K562 (cell line): ENCODE results near the gene ADAMTS14. TPM values are rescaled to one million over a fixed set of nuclear protein-coding genes. Genes with fewer than 3 reads are reported as not detected.

Experiments
- ATAC-seq: fragments of 200-7000 bp; cut with Tn5 transposase; 3 replicates; pipeline ENCODE4 v1.9.1; 2020; ENCODE audit warnings: moderate library complexity
- BruUV-seq: library from RNA; stranded (reverse); fragments of 400-500 nt; replicated peaks from 2 replicates; lab custom pipeline; 2021; lab: Mats Ljungman, UMichigan
- CTCF ChIA-PET: fragments of 300-600 bp; formaldehyde crosslinking; extraction: SDS; loops from one replicate; lab custom pipeline; 2021; ENCODE audit warnings: low intra/inter-chr PET ratio; lab: Yijun Ruan, JAX
- POLR2A ChIA-PET: fragments of 300-600, 350-650 bp; sonication (Branson Sonifier 250); formaldehyde crosslinking; extraction: SDS; loops from one replicate; lab custom pipeline; 2021; ENCODE audit warnings: antibody characterized with exemption, inconsistent platforms; lab: Yijun Ruan, JAX
- DNase-seq, 4 experiments: peaks; one replicate each; pipeline versions ENCODE4 v3.0.0 to v3.0.0-alpha.2; 2011 to 2018; ENCODE audit warnings: low spot score in 3 of 4, mixed read lengths in 3 of 4; ENCODE audit errors: extremely low read depth in 1 of 4
- FAIRE-seq: peaks from 2 replicates; lab custom pipeline; 2011; peaks lifted over from hg19 to GRCh38; lab: Jason Lieb, UNC
- H2AFZ ChIP-seq: 2 replicates; pipeline ENCODE4 v1.6.0; 2011; ENCODE audit warnings: low read depth, low read length, control low read depth, inconsistent platforms
- H3K27ac ChIP-seq: fragments of 200-600 bp; 3 replicates; pipeline ENCODE4 v1.8.0; 2011; ENCODE audit warnings: low read depth, mild to moderate bottlenecking, control low read depth, inconsistent platforms, low read length, moderate library complexity, mixed read lengths; ENCODE audit errors: extremely low read depth
- H3K27me3 ChIP-seq, 2 experiments: fragments of 300-600 bp in 1 of 2; 2 replicates in 1 of 2; 3 replicates in 1 of 2; pipeline versions ENCODE4 v1.6.0 to v1.8.0; 2011; ENCODE audit warnings: inconsistent platforms in 2 of 2, low read length in 2 of 2, mild to moderate bottlenecking in 1 of 2, mixed read lengths in 1 of 2, moderate library complexity in 1 of 2; ENCODE audit not compliant: control insufficient read depth in 2 of 2, insufficient read depth in 2 of 2
- H3K36me3 ChIP-seq: fragments of 300-600 bp; 3 replicates; pipeline ENCODE4 v1.8.0; 2011; ENCODE audit warnings: mild to moderate bottlenecking, low read length, inconsistent platforms; ENCODE audit not compliant: control insufficient read depth, insufficient read depth
- H3K4me1 ChIP-seq, 2 experiments: fragments of 200-600 bp in 1 of 2; replicated peaks in 1 of 2; 2 replicates in 1 of 2; 3 replicates in 1 of 2; pipeline versions ENCODE4 v1.5.1 to v1.8.0; 2011; ENCODE audit warnings: inconsistent platforms in 2 of 2, low read length in 2 of 2, mild to moderate bottlenecking in 1 of 2, mixed read lengths in 1 of 2, moderate library complexity in 1 of 2; ENCODE audit not compliant: control insufficient read depth in 2 of 2, insufficient read depth in 2 of 2
- H3K4me2 ChIP-seq: 2 replicates; pipeline ENCODE4 v1.6.1; 2011; ENCODE audit warnings: low read length, control low read depth, inconsistent platforms, mixed read lengths; ENCODE audit not compliant: insufficient read depth
- H3K4me3 ChIP-seq: fragments of 200-600 bp; sonication (generic), shearing (Covaris generic); 2 replicates; pipeline ENCODE4 v1.5.1; 2016; ENCODE audit warnings: control low read depth, inconsistent platforms
- H3K79me2 ChIP-seq: fragments of 200-600 bp; 3 replicates; pipeline ENCODE4 v1.8.0; 2011; ENCODE audit warnings: low read length, inconsistent platforms; ENCODE audit not compliant: control insufficient read depth, insufficient read depth
- H3K9ac ChIP-seq, 2 experiments: 2 replicates each; pipeline versions ENCODE4 v1.6.0 to v1.6.1; 2011; ENCODE audit warnings: low read depth in 2 of 2, low read length in 2 of 2, control low read depth in 1 of 2, inconsistent platforms in 1 of 2, mild to moderate bottlenecking in 1 of 2, mixed read lengths in 1 of 2; ENCODE audit not compliant: insufficient read depth in 1 of 2
- H3K9me1 ChIP-seq: one replicate; pipeline ENCODE4 v1.6.0; 2011; ENCODE audit warnings: inconsistent platforms, mild to moderate bottlenecking, low read length, moderate library complexity; ENCODE audit not compliant: control insufficient read depth, insufficient read depth
- H3K9me3 ChIP-seq: replicated peaks from 2 replicates; pipeline ENCODE4 v1.5.1; 2011; ENCODE audit warnings: low read depth, low read length, inconsistent platforms; ENCODE audit not compliant: control insufficient read depth, insufficient read depth
- H4K20me1 ChIP-seq: replicated peaks from 2 replicates; pipeline ENCODE4 v1.6.1; 2011; ENCODE audit warnings: low read length, inconsistent platforms, mixed read lengths; ENCODE audit not compliant: control insufficient read depth, insufficient read depth
- C11orf30 ChIP-seq: fragments of 450-650 bp; IDR thresholded peaks from 2 replicates; pipeline ENCODE4 v1.6.1; 2016; ENCODE audit warnings: low read depth, mild to moderate bottlenecking
- HCFC1 ChIP-seq: IDR thresholded peaks from 2 replicates; pipeline ENCODE4 v1.6.1; 2012; ENCODE audit warnings: low read depth, low read length, improper control_type of control experiment
- ILK ChIP-seq: fragments of 450-650 bp; IDR thresholded peaks from 2 replicates; pipeline ENCODE4 v1.6.1; 2016; ENCODE audit warnings: missing genetic modification characterization, low read depth, mild to moderate bottlenecking, missing compliant biosample characterization, moderate library complexity, borderline replicate concordance
- MCM3 ChIP-seq: fragments of 450-650 bp; IDR thresholded peaks from 2 replicates; pipeline ENCODE4 v1.6.1; 2016
- MXI1 ChIP-seq: IDR thresholded peaks from 2 replicates; pipeline ENCODE4 v1.6.1; 2011; ENCODE audit warnings: low read depth, mild to moderate bottlenecking, improper control_type of control experiment, low read length
- NFXL1 ChIP-seq: fragments of 450-650 bp; formaldehyde crosslinking; IDR thresholded peaks from 2 replicates; pipeline ENCODE4 v1.4.0; 2021; ENCODE audit warnings: mild to moderate bottlenecking
- NFYB ChIP-seq: IDR thresholded peaks from 2 replicates; pipeline ENCODE4 v1.6.1; 2011; ENCODE audit warnings: mild to moderate bottlenecking, moderate library complexity; ENCODE audit not compliant: insufficient read length; ENCODE audit errors: extremely low read depth
- NRF1 ChIP-seq, 2 experiments: fragments of 450-650 bp; IDR thresholded peaks in 1 of 2; conservative IDR thresholded peaks in 1 of 2; 2 replicates each; pipeline ENCODE4 v1.6.1; 2014; ENCODE audit warnings: mild to moderate bottlenecking in 2 of 2
- RAD21 ChIP-seq, 2 experiments: fragments of 250-450 bp in 1 of 2; fragments of 450-650 bp in 1 of 2; sonication (Bioruptor Pico) in 1 of 2; formaldehyde crosslinking in 1 of 2; IDR thresholded peaks in 1 of 2; conservative IDR thresholded peaks in 1 of 2; 2 replicates each; pipeline versions ENCODE4 v1.4.0 to v1.8.0; 2020 to 2022; ENCODE audit warnings: mild to moderate bottlenecking in 2 of 2, moderate library complexity in 1 of 2
- RNF2 ChIP-seq: sonication (generic); IDR thresholded peaks from 2 replicates; pipeline ENCODE4 v1.6.1; 2016
- SMAD1 ChIP-seq: fragments of 150-350 bp; IDR thresholded peaks from 2 replicates; pipeline ENCODE4 v1.6.1; 2014; ENCODE audit warnings: low read length, low read depth; ENCODE audit not compliant: partially characterized antibody
- SMARCC2 ChIP-seq: fragments of 450-650 bp; IDR thresholded peaks from 2 replicates; pipeline ENCODE4 v1.6.1; 2017; ENCODE audit warnings: antibody characterized with exemption, moderate library complexity, mild to moderate bottlenecking, low read depth
- ZKSCAN8 ChIP-seq: fragments of 200-800 bp; sonication (Bioruptor generic); IDR thresholded peaks from 2 replicates; pipeline ENCODE4 v1.6.1; 2016; ENCODE audit warnings: missing genetic modification characterization, missing compliant biosample characterization
- ZNF589 ChIP-seq: fragments of 200-800 bp; sonication (Bioruptor generic); IDR thresholded peaks from 2 replicates; pipeline ENCODE4 v1.6.1; 2016; ENCODE audit warnings: low read depth, missing genetic modification characterization, missing compliant biosample characterization
- ZNF766 ChIP-seq: fragments of 200-800 bp; sonication (Bioruptor generic); conservative IDR thresholded peaks from 2 replicates; pipeline ENCODE4 v1.6.1; 2016; ENCODE audit warnings: missing genetic modification characterization, missing compliant biosample characterization
- WGBS: fragments of 100-300 bp; shearing (Covaris generic); methylation state at CpG from one replicate; pipeline ENCODE4 v1.1.6; 2016; ENCODE audit warnings: low coverage, mixed read lengths; ENCODE audit not compliant: insufficient coverage; ENCODE audit errors: missing lambda C conversion rate; 5-methylcytosine and 5-hydroxymethylcytosine counted together
- in situ Hi-C: fragments of 300-500 bp; cut with MboI; formaldehyde crosslinking; loops from 4 replicates; pipeline ENCODE4 v1.15.0; 2018; ENCODE audit warnings: inconsistent platforms, mixed read lengths
- intact Hi-C: fragments of 100-400 bp; cut with micrococcal nuclease; formaldehyde crosslinking; loops from 2 replicates; pipeline ENCODE4 v1.14.2; 2022
- polyA plus RNA-seq, 8 experiments: library from polyadenylated mRNA; depleted of rRNA in 4 of 8; stranded (reverse) in 5 of 8; unstranded in 3 of 8; fragments of >200 nt; fragmentation: Nextera tagmentation in 2 of 8; fragmentation: Illumina TruSeq in 1 of 8; extraction: Ambion mirVana in 2 of 8; extraction: Trizol in 1 of 8; gene quantifications; 2 replicates each; pipeline versions ENCODE4 v1.2.1 to v1.2.3, GENCODE V29; 2011 to 2014; ENCODE audit warnings: inconsistent platforms in 1 of 8, missing spikeins in 1 of 8
- total RNA-seq, 7 experiments: library from RNA; depleted of rRNA in 6 of 7; stranded (reverse); fragments of >200 nt in 6 of 7; fragmentation: Illumina TruSeq in 2 of 7; extraction: Trizol in 2 of 7; gene quantifications; 2 replicates each; pipeline versions ENCODE4 v1.2.1 to v1.2.3, GENCODE V29; 2011 to 2021; ENCODE audit warnings: low replicate concordance in 1 of 7
- TF ChIP-seq, protein P1 (sequence below), 2 experiments: fragments of 250-450 bp in 1 of 2; fragments of 450-650 bp in 1 of 2; sonication (Bioruptor Pico) in 1 of 2; IDR thresholded peaks; 2 replicates each; pipeline versions ENCODE4 v1.6.1 to v1.8.0; 2016 to 2021; ENCODE audit warnings: mild to moderate bottlenecking in 2 of 2, moderate library complexity in 2 of 2, missing compliant biosample characterization in 1 of 2, missing genetic modification characterization in 1 of 2
- TF ChIP-seq, protein P2 (sequence below): fragments of 450-650 bp; conservative IDR thresholded peaks from 2 replicates; pipeline ENCODE4 v1.6.1; 2016; ENCODE audit warnings: missing genetic modification characterization, low read depth, mild to moderate bottlenecking, control low read depth, missing compliant biosample characterization

The ADAMTS14 gene
- total and polyA plus RNA-seq, 9 of the 15 experiments (the other 6 are each of a cell fraction or from before 2014, with no cell fraction given): 0.04 to 37.4 (median 15.9) TPM

DNA sequence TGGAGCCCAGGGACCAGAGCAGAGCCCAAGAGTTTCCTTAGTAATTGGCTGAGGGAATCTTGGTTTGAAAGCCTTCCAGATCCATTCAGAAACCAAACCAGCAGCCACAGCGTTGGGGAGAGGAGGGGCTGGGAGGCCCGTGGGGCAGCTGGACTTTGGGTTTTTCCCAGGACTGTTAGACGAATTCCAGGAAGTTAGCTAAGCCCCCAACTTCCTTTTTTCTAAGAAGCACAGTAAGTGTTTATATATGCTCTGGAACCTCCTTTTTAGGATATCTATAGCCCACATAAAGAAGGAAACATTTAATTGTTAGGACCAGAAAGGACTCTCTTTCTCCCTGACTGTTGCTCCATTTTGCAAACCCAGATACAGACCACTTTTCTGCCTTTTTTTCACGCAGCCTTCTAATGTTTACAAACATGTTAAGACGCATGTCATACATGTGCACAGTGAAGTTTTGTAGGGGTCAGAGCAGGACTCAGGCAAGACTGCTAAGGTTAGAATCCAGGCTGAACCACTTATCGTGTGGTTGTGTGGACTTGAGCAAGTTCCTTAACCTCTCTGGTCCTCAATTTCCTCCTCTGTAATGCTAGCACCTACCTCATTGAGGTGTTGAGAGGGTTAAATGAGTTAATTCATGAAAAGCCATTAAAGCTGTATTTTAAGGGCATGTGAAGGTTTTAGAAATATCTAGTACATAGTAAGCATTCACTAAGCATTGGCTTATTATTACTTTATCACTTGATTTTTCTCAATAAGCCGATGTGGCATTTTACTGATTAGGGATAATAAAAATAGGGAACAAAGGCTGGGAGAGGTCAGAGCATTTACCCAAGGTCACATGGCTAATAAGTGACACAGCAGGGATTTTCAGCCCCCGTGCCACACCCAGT, 70.5 kb downstream of the ADAMTS14 start:
- peak; percentile 59 for ATAC-seq
- TF ChIP-seq, protein P1, sequence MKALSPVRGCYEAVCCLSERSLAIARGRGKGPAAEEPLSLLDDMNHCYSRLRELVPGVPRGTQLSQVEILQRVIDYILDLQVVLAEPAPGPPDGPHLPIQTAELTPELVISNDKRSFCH (CRISPR knock-in tag; IDR thresholded peaks at IDR 0.05): no peak
- TF ChIP-seq, protein P1 (tag; IDR thresholded peaks at IDR 0.05): peak; percentile 64
- peak; percentile 68; the same call in 1 of the 2 replicates for TF ChIP-seq C11orf30
- TF ChIP-seq SMAD1: no peak
- no peak for TF ChIP-seq MCM3
- TF ChIP-seq MXI1: no peak
- peak; percentile 68; the same call in 1 of the 2 replicates for TF ChIP-seq ILK (tag)
- no peak for TF ChIP-seq HCFC1
- no peak for TF ChIP-seq NFXL1 (CRISPR knock-in tag)
- no peak for TF ChIP-seq SMARCC2
- 0 out of 4 replicates have a peak, but pooled peaks have one; percentile 7 to 24 for TF ChIP-seq NRF1 (conservative IDR thresholded peaks at IDR 0.05 in 1 of 2, IDR thresholded peaks at IDR 0.05 in 1 of 2)
- TF ChIP-seq RNF2: peak; percentile 83; the same call in 1 of the 2 replicates
- TF ChIP-seq ZKSCAN8: peak; percentile 64; the same call in 1 of the 2 replicates
- TF ChIP-seq ZNF766 (CRISPR knock-in tag): peak; percentile 79
- peak; percentile 89 for TF ChIP-seq ZNF589 (CRISPR knock-in tag)
- peak in 1 of 2 experiments; percentile 26; a peak in 1 of 4 replicates for TF ChIP-seq RAD21 (CRISPR knock-in tag; conservative IDR thresholded peaks at IDR 0.05 in 1 of 2, IDR thresholded peaks at IDR 0.05 in 1 of 2)
- TF ChIP-seq, protein P2, sequence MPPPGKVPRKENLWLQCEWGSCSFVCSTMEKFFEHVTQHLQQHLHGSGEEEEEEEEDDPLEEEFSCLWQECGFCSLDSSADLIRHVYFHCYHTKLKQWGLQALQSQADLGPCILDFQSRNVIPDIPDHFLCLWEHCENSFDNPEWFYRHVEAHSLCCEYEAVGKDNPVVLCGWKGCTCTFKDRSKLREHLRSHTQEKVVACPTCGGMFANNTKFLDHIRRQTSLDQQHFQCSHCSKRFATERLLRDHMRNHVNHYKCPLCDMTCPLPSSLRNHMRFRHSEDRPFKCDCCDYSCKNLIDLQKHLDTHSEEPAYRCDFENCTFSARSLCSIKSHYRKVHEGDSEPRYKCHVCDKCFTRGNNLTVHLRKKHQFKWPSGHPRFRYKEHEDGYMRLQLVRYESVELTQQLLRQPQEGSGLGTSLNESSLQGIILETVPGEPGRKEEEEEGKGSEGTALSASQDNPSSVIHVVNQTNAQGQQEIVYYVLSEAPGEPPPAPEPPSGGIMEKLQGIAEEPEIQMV (tag): peak; percentile 42
- no peak for TF ChIP-seq NFYB

More for the DNA sequence above, 70.5 kb downstream of the ADAMTS14 start:
- peak overlapping the region; percentile 36 for H2AFZ ChIP-seq
- peak; percentile 62 to 89 (median 76) for DNase-seq
- H3K9ac ChIP-seq: peak overlapping the region; percentile 60 to 87
- H3K27ac ChIP-seq: peak overlapping the region; percentile 75
- 12% methylated on average over 8 of the region's 8 CpGs for WGBS
- ChIA-PET POLR2A (interaction anchor here (0.9 to 1.5 kb wide), 4 partner anchors 10 to 16 kb away, joined by 3 to 5 read pairs (median 4); no protein-coding TSS in a partner anchor), CTCF (interaction anchor here (0.7 kb wide), 1 partner anchor 1570 kb away, joined by 3 read pairs; no protein-coding TSS in a partner anchor)
- no peaks in the 10 kb centered on the region for H3K27me3 ChIP-seq
- in situ Hi-C loops: no loop called here
- peaks cover 59 to 62% of the 10 kb centered on the region in 2 experiments for H3K4me1 ChIP-seq
- BruUV-seq: no TSS peak
- FAIRE-seq: peak; percentile 87
- no peaks in the 10 kb centered on the region for H3K9me3 ChIP-seq
- H3K4me2 ChIP-seq: peak overlapping the region; percentile 58
- intact Hi-C loops: loop anchor here (1.0 kb wide), 1 partner anchor 75 kb away; no protein-coding TSS in a partner anchor
- no peaks in the 10 kb centered on the region for H4K20me1 ChIP-seq
- peaks cover 83% of the 10 kb centered on the region for H3K36me3 ChIP-seq
- H3K79me2 ChIP-seq: peaks cover 41% of the 10 kb centered on the region
- H3K4me3 ChIP-seq: peak overlapping the region; percentile 0; the same call in 1 of the 2 replicates
- no peaks in the 10 kb centered on the region for H3K9me1 ChIP-seq
